Liver (tissue), 3 donors: Measurements from ENCODE around the gene MMP25.

Experiments
- CTCF ChIP-seq: fragments of 150-350 bp; IDR thresholded peaks from 2 replicates; pipeline ENCODE4 v1.5.1; 2017; ENCODE audit warnings: improper control_type of control experiment, low read depth, low read length; ENCODE audit not compliant: missing input control
- EGR1 ChIP-seq, 2 donors: IDR thresholded peaks; 2 replicates each; pipeline ENCODE4 v1.6.1; 2016 to 2018; ENCODE audit warnings: antibody characterized with exemption in 2 of 2, low read depth in 2 of 2
- GABPA ChIP-seq, 2 donors: IDR thresholded peaks in 1 of 2; conservative IDR thresholded peaks in 1 of 2; 2 replicates each; pipeline ENCODE4 v1.6.1; 2016; ENCODE audit warnings: antibody characterized with exemption in 2 of 2, mild to moderate bottlenecking in 1 of 2, moderate library complexity in 1 of 2
- HNF4G ChIP-seq: IDR thresholded peaks from 2 replicates; pipeline ENCODE4 v1.6.1; 2016; ENCODE audit warnings: antibody characterized with exemption
- JUND ChIP-seq, 2 donors: IDR thresholded peaks; 2 replicates each; pipeline ENCODE4 v1.6.1; 2016; ENCODE audit warnings: antibody characterized with exemption in 2 of 2
- RAD21 ChIP-seq, 2 donors: IDR thresholded peaks; 2 replicates each; pipeline ENCODE4 v1.6.1; 2016; ENCODE audit warnings: antibody characterized with exemption in 2 of 2, mild to moderate bottlenecking in 2 of 2
- RXRA ChIP-seq, 2 donors: IDR thresholded peaks; 2 replicates each; pipeline ENCODE4 v1.6.1; 2017 to 2018; ENCODE audit warnings: antibody characterized with exemption in 2 of 2, mild to moderate bottlenecking in 1 of 2
- SP1 ChIP-seq: IDR thresholded peaks from 2 replicates; pipeline ENCODE4 v1.6.1; 2018; ENCODE audit warnings: antibody characterized with exemption, mild to moderate bottlenecking
- TAF1 ChIP-seq: conservative IDR thresholded peaks from 2 replicates; pipeline ENCODE4 v1.6.1; 2016; ENCODE audit warnings: antibody characterized with exemption, mild to moderate bottlenecking
- TF ChIP-seq, protein P1 (sequence below): IDR thresholded peaks from 2 replicates; pipeline ENCODE4 v1.6.1; 2016; ENCODE audit warnings: antibody characterized with exemption, mild to moderate bottlenecking
- TF ChIP-seq, protein P2 (sequence below): IDR thresholded peaks from 2 replicates; pipeline ENCODE4 v1.6.1; 2016; ENCODE audit warnings: antibody characterized with exemption
- TF ChIP-seq, protein P3 (sequence below): IDR thresholded peaks from 2 replicates; pipeline ENCODE4 v1.6.1; 2016; ENCODE audit warnings: antibody characterized with exemption
- donor health status: healthy.
- donor health status: healthy.

GRCh38 chr16:3032624-3033023 is 13.7 kb upstream of the MMP25 start:
- no peak for TF ChIP-seq CTCF
- TF ChIP-seq, protein P1, sequence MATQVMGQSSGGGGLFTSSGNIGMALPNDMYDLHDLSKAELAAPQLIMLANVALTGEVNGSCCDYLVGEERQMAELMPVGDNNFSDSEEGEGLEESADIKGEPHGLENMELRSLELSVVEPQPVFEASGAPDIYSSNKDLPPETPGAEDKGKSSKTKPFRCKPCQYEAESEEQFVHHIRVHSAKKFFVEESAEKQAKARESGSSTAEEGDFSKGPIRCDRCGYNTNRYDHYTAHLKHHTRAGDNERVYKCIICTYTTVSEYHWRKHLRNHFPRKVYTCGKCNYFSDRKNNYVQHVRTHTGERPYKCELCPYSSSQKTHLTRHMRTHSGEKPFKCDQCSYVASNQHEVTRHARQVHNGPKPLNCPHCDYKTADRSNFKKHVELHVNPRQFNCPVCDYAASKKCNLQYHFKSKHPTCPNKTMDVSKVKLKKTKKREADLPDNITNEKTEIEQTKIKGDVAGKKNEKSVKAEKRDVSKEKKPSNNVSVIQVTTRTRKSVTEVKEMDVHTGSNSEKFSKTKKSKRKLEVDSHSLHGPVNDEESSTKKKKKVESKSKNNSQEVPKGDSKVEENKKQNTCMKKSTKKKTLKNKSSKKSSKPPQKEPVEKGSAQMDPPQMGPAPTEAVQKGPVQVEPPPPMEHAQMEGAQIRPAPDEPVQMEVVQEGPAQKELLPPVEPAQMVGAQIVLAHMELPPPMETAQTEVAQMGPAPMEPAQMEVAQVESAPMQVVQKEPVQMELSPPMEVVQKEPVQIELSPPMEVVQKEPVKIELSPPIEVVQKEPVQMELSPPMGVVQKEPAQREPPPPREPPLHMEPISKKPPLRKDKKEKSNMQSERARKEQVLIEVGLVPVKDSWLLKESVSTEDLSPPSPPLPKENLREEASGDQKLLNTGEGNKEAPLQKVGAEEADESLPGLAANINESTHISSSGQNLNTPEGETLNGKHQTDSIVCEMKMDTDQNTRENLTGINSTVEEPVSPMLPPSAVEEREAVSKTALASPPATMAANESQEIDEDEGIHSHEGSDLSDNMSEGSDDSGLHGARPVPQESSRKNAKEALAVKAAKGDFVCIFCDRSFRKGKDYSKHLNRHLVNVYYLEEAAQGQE = no peak
- TF ChIP-seq RXRA (IDR thresholded peaks at IDR 0.05) = no peak
- TF ChIP-seq SP1 = no peak
- TF ChIP-seq RAD21 (IDR thresholded peaks at IDR 0.05) = no peak
- TF ChIP-seq GABPA (IDR thresholded peaks at IDR 0.05 in 1 of 2, conservative IDR thresholded peaks at IDR 0.05 in 1 of 2) = no peak
- TF ChIP-seq TAF1 = no peak
- TF ChIP-seq, protein P2, sequence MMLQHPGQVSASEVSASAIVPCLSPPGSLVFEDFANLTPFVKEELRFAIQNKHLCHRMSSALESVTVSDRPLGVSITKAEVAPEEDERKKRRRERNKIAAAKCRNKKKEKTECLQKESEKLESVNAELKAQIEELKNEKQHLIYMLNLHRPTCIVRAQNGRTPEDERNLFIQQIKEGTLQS = no peak
- no peak for TF ChIP-seq JUND (IDR thresholded peaks at IDR 0.05)
- no peak for TF ChIP-seq EGR1 (IDR thresholded peaks at IDR 0.05; ENCODE audit: low read depth in 2 of 2)
- TF ChIP-seq, protein P3, sequence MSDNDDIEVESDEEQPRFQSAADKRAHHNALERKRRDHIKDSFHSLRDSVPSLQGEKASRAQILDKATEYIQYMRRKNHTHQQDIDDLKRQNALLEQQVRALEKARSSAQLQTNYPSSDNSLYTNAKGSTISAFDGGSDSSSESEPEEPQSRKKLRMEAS = no peak
- TF ChIP-seq HNF4G = no peak
